Measurements from ENCODE around the gene USP36.

The USP36 gene

DNA sequence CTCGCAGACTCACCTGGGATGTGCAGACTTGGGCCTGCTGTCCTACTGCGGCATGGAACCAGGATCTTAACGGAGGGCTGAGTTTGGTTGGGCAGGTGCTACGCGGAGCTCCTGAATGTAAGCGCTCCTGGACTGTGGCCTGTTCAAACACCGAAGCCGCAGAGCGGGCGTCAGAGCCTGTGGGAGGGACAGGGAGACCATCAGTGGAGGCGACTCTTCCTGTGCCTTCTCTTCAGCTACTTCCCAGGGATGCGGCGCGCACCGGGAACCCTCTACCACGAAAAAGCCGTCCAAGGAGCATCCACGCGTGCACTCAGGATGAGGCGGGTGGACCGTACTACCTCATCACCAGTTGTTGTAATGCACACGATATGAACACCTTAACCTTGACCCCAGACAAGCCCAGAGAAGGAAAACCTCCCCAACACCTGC is 2.0 kb downstream of the USP36 start:
- no peak for DNase-seq (ENCODE audit: low spot score)

DNA sequence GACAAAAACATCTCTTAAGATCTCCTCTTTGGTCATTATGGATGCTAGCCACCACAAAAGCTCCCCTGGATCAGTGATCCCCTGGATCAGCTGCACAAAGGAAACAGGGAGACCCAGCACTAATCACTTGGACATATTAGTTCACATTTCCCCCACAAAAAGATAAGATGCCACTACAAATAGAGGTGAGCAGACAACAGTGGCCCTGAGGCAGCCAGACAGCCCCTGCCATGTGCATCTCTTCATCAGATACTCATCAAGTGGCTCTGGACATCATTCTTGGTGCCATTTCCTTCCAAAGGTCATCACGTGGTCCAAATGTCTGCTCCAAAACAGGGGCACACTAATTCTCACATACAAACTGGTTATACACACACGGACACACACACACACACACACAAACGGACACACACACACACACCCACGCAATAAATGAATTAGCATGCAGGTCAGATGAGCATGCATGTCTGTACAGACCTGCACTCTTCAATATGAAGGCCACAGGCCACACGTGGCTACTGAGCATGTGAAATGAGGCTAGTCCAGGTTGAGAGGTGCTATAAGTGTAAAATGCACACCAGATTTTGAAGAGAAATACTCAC is 4.1 kb downstream of the USP36 start:
- no peak for DNase-seq (ENCODE audit: low spot score)

DNA sequence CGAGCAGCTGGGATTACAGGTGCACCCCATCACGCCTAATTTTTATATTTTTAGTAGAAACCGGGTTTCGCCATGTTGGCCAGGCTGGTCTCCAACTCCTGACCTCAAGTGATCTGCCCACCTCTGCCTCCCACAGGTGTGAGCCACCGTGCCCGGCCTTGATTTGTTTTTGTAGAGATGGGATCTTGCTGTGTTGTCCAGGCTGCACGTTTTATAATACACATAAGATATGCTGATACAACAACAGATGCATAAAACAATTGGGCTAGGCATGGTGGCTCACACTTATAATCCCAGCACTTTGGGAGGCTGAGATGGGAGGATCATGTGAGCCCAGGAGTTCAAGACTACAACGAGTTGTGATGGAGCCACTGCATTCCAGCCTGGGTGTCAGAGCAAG is 6.0 kb downstream of the USP36 start:
- no peak for DNase-seq (ENCODE audit: low spot score)

DNA sequence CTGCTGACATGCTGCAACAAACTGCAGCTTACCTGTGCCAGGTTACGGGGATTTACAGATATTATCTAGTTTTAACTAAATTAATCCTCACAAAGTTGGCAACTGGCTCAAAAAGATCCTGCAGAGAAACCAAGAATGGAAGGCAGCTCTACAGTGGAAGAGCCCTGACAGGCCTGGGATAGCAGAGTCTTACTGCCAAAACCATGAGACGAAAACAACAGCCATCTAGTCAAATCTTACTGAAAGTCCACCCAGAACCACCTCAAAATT is 8.1 kb downstream of the USP36 start:
- DNase-seq (ENCODE audit: low spot score) = no peak

DNA sequence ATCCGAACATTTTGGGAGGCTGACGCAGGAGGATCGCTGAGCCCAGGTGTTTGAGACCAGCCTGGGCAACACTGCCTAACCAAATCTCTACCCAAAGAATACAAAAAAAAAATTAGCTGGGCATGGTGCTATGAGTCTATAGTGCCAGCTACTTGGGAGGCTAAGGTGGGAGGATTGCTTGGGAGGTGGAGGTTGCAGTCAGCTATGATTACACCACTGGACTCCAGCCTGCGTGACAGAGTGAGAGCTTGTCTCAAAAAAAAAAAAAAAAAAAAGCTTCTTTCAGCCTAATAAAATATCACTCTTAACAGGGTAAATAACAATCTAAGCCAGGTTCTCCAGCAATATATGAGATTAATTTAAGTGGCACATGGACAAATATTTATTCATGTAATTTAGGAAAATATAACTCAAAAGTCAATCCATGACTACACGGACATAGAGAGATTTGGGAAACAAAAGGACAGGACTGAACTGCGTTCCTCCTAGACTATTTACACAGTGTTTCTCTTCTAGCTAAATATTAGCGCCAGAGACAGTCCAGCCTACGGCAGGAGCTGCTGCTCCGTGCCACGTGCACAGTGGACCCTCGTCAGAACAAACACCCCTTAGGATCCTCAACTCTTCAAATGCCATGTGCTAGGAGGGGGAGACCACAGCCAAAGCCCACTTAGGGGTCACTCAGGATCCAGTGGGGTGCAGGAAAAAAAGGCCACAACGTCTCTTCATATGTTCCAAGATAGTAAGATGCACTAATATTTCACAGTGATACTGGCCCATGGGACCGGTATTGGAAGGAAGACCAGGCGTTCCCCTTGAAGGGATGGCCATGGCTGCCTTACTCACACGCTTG is 8.7 kb downstream of the USP36 start:
- DNase-seq (ENCODE audit: low spot score) = no peak

DNA sequence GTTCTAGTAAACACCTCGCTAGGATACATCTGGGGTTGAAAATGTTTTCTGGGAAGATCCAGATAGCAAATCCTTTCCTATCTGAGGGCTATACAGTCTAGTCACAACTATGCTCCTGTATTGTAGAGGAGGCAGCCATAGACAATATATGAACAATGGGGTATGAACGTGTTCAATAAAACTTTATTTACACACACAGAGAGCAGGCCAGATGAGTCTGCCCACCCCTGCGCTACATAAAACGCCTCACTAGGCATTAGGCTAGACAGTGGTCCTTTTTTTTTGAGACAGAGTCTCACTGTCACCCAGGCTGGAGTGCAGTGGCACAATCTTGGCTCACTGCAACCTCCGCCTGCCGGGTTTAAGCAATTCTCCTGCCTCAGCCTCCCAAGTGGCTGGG is 11.1 kb downstream of the USP36 start:
- no peak for DNase-seq (ENCODE audit: low spot score)

DNA sequence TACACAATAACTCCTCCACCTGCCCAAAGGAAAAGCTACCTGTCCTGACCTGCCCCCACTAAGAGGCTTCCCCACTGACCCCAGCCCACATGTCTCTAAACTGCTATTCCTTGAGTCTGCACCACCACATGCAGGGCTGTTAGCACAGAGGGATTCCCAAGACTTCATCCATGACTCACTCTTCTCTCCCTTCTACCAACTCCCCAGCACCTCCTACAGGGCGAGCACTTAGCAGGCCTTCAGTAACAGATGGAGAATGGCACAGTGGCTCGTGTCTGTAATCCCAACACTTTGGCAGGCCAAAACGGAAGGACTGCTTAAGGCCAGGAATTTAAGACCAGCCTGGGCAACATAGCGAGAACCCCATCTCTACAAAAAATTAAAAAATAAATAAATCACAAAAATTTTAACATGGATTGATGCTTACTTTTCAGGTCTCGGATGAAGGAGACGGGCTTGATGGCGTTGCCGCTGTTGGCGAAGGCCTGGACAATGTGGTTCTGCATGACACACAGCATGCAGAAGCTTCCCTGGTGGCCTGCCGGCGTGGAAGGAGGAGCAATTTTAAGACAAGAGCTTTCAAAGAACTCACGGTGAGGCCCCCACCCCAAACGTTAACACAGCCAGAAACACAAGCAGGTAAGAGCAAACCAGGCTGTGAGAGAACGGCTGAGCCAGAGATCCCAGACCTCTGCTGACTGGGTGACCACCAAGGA is 12.0 kb downstream of the USP36 start:
- no peak for DNase-seq (ENCODE audit: low spot score)

DNA sequence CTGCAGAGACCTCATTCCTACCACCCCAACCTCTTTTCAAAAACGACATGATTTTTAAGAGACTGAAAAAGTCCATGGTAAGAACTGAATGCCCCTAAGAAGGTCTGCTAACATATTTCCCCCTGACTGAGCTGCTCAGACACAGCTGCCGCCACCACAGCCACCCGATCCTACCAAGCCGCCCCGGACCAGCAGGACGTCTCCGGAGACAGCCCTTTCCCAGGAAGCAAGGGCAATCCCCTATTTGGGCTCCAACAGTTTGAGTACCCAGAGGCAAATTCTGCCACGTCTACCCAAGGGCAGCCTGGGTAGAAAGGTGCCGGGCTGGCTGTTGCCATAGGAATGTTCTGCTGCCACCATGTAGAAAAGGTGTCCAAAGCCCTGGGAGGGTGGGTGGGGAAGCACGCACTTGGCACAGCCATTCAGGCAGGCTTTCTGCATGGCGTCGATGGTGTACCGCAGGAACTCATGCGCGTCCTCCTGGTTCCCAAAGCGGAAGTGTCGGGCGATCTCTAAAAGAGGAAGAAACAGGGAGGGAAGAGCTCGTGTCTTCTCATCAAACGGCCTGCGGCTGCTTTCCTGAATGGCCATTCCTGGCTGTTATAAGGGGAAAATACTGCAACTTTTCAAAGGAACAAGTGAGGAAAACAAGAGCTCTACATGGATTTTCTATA is 13.6 kb downstream of the USP36 start:
- DNase-seq (ENCODE audit: low spot score) = no peak

DNA sequence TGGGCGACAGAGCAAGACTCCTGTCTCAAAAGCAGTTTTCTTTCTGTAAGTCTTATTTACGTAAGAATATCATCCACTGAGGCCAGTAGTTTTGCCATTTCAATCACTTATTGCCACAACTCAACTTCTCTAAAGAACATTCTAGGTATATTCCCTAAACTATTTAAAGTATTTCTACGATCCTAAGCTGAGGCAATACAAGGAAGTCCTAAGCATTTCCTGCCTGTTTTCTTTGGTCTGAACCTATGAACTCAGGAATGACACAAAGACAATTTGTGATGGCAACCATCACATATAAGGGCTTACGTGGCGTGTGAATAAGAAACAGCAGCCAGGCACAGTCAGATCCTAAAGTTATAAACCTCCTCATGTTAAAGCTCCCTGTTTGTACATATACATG is 14.2 kb downstream of the USP36 start:
- no peak for DNase-seq (ENCODE audit: low spot score)

DNA sequence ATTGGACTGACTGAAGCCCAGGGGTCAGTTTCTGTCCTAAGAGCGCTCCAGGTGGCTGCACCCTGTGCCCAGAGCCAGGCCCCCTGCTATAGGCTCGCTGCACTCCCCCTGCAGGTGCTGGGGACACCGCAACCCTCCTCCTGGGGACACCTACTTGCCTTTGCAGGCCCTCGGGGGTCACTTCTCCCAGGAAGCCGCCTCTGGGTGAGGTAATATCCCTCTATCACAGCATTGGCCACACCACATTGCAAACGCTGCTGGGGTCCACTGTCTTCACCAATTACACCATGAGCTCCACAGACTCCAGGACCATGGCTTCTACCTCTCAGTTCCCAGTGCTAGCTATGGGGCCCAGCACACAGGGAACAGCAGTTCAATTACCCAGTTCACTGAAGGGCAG is 14.9 kb downstream of the USP36 start:
- no peak for DNase-seq (ENCODE audit: low spot score)

DNA sequence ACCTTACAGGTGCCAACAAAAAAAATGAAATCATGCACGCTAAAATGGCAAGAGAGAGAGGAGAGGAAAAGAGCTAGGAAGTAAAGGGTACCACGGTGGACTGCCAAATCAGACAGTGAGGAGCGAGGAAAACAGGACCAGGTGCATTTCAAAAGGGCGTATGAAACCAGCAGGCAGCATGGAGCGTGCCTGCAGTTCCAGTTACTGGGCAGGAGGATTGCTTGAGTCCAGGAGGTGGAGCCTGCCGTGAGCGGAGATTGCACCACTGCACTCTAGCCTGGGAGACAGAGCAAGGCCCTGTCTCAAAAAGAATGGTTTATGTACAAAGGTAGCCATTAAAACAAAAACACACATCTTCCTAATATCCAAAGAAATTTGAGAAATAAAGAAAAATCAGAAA is 16.4 kb downstream of the USP36 start:
- no peak for DNase-seq (ENCODE audit: low spot score)

DNA sequence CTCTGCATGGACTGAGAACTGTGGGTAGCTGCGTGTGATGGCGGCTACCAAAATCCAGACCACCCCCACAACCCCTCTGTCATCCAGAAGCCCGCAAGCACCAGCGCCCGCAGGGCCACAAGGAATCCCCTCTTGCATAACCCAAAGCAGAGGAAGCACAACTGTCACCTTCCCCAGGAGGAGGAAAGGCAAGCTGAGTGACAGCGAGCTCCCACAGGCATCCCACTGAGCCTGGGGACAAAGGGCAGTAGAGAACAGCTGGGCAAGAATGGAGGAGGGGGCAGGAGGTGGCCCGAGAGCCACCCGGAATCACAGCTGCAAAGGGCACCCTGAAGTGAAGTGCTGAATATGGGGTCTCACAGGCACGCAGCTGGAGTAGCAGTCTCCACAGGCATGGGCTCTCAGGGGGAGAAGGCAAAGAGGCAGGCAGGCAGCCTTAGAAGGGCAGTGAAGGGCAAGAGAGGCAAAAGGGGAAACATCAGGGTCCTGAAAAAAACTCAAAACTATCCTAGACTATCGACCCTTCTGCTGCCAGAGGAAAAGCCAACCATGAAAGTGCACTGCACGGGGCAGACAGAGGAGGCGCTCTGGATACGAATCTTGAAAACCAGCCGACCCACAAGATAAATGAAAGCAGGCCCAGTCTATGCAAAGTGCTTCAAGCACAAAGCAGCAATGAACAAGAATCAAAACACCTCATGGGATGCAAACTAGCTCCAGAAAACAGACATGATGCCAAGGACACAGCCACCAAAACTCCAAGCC is 17.1 kb downstream of the USP36 start:
- DNase-seq (ENCODE audit: low spot score) = no peak

DNA sequence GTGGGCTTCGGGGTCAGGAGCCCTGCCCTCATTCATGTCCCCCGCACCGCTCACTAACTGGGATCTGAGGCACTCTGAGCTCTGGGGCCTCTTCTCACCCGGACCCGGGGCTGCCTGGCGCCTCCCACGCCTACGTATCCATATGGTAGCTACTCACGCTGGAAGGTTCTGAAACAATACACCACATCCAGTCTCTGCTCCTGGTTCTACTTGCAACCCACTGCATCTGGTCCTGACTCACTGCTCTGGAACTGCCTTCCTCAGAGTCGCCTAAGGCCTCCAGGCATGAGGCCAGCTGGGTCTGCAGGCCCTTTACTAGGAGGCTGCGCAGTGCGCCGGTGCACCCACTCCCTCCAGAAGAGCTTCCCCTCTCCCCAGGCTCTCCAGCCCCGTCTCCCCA is 18.1 kb downstream of the USP36 start:
- no peak for DNase-seq (ENCODE audit: low spot score)

DNA sequence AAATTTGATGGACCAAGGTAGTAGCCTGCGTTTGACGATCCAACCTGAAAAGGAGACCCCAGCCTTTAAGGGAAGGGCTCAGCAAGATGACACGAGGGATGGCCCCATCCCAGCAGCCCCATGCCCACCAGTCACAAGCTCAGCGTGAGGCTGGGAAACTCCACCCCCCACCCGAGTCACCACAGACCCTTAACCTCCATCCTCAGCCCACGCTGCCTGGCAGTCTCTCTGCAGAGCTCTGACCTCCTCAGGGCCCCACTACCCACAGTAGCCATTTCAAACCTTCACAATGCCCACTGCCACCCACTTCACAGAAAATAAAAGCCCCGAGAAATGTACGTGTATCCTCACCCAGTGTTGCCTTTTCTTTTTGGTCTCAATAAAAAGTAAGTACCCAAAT is 18.7 kb downstream of the USP36 start:
- DNase-seq (ENCODE audit: low spot score) = no peak

DNA sequence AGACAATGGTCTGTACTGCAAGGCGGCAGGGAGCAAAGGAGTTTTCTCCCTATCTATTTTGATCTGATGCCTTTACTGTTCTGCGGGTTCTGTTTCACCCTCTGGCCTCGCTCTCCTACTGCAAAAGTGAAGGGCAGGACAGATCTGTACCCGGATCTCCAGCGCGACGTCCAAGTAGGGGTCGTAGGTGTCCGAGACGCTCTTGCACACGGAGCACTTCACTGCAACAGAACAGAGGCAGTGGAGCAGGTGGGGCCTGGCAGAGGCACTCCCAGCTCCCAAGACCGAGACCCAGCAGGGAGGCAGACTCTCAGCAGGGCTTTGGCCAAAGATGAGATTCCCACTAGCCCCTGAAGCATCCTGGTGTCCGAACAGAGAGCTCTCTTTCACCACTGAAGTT is 19.8 kb downstream of the USP36 start:
- no peak for DNase-seq (ENCODE audit: low spot score)

DNA sequence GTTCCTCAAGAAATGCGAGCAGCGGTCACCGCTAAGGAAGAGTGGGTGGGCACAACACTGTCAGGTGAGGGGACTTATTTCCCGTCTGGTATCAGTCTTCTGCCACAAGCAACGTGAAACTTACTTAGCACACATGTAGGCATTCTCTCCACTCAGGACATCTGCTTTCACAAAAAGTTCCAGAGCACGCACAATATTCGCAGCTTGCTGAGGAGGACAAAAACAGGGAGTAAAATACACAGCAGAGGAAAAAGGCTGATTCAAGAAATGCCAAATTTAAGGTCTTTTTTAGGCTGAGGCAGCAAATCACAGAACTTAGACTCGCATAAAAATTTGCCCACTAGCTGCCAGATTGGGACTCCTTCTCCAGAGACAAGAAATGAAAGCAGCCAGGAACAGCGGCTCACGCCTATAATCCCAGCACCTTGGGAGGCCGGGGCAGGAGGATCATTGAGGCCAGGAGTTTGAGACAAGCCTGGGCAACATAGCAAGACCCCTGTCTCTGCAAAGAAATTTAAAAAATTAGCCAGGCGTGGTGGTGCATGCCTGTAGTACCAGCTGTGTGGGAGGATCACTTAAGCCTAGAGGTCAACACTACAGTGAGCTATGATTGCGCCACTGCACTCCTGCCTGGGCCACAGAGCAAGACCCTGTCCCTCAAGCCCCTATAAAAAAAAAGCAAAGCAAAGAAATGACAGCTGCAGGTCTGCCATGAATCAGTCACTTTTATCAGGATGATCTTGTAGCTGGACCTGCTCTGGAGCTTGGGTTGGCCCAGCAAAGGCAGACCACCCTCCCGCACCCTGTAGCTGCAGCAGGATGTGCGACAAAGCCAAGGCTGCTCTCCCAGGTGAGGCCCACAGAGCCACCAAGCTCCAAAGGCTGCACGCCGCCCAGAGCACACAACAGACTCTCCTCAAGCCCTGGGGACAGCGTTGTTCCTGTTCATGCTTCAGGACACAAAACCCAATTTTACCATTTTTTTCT is 20.5 kb downstream of the USP36 start:
- DNase-seq (ENCODE audit: low spot score) = no peak

DNA sequence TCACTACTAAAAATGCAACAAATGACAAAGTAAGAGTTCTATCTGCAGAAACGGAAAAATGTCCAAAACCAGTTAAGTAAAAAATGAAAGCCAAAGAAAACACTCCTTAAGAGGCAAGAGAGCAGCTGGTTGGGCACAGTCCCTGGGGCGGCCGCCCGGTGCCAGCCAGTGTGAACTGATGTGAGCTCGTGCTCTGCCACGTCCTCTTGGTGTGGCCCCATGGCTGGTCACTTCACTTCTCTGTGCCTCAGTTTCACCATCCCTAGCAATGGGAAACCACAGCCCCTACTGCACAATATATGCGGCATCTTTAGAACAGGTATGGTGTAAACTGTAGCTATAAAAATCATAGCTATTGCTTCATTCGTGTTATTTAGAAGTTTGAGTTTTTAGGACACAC is 21.2 kb downstream of the USP36 start:
- DNase-seq (ENCODE audit: low spot score) = no peak

DNA sequence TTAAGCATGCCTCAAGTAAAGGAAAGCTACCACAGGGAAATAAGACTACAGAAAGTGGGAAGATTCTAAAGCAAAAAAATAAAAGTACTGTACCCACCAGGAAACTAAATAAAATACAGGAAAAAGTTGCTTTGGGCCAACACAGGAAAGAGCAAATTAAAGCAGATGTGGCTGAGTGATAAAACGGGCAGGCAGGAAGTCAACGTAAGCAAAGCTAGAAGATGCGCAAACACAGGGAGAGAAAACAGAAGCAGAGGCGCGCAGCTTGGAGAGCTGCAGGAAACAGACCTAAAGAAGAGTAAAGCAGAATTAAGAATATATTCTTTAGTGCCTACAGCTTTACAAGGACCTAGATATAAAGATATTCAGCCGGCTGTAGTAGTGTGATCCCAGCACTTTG is 21.7 kb downstream of the USP36 start:
- DNase-seq (ENCODE audit: low spot score) = peak; percentile 72

DNA sequence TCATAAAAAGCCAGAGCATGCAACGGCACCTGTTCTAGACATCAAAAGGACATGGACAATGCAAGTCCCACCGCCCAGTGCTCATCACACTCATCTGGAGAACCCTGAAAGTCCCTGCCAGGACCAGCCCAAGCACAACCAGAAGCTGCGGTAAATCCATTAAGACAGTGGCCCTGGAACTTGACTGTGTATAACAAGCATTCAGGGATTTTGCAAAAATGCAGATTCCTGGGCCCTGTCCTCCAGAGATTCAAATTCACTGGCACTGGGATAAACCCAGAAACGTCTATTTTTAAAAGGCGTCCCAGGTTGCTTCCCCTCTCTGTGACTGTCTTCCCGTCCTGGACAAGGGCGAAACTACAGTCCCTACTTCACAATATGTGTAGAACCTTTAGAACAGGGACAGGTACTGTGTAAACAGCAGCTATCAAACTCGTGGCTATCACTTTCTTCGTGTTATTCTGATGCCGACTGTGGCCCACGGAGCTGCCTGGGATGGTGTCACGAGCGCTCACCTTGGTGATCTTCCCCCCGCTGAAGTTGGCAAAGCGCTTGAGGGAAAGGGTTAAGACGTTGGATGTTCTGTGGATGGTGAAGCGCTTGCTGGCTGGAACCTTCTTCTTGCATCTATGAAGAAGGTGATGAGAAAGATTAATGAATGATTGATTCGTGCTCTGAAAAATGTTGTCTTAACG is 22.3 kb downstream of the USP36 start:
- no peak for DNase-seq (ENCODE audit: low spot score)

DNA sequence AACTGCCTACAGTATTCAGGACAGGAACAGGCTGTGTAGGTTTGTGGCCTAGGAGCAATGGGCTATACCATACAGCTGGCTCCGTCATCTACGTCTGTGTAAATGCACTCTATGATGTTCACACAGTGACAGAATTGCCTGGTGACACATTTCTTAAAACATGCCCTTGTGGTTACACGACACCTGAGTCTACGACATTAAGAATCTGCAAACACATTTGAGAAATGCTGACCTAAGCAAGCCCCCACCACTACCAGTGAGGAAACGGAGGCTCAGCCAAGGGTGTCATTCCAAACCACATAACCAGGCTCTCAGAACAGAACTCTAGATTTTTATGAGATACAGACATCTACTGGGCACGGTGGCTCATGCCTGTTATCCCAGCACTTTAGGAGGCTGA is 23.5 kb downstream of the USP36 start:
- peak; percentile 81 for DNase-seq (ENCODE audit: low spot score)

Data from CD4-positive, alpha-beta T cell treated with Interleukin-6 at 100 ng/mL for 8 hours (primary cell).